NT2/D1 (cell line): ENCODE measurements around the gene BANP.

Experiments
- SUZ12 ChIP-seq: IDR thresholded peaks from 2 replicates; pipeline ENCODE4 v1.6.1; 2011; ENCODE audit not compliant: insufficient read length, insufficient read depth; ENCODE audit errors: extremely low read depth
- YY1 ChIP-seq: IDR thresholded peaks from 2 replicates; pipeline ENCODE4 v1.6.1; 2011; ENCODE audit not compliant: insufficient read length, insufficient read depth
- ZNF274 ChIP-seq: IDR thresholded peaks from 2 replicates; pipeline ENCODE4 v1.6.1; 2011; ENCODE audit warnings: mild to moderate bottlenecking, low read depth, low read length

- TF ChIP-seq ZNF274: no peak
- TF ChIP-seq YY1: no peak
- no peak for TF ChIP-seq SUZ12
Measured at GRCh38 chr16:88045820-88046303, 94.6 kb downstream of the BANP start.
